ENCODE results near the gene GRK5. TPM values are rescaled to one million over a fixed set of nuclear protein-coding genes. Genes with fewer than 3 reads are reported as not detected.

GRK5 gene
- polyA plus RNA-seq, 1 donor from 2014 or later: 34.9 TPM

DNA sequence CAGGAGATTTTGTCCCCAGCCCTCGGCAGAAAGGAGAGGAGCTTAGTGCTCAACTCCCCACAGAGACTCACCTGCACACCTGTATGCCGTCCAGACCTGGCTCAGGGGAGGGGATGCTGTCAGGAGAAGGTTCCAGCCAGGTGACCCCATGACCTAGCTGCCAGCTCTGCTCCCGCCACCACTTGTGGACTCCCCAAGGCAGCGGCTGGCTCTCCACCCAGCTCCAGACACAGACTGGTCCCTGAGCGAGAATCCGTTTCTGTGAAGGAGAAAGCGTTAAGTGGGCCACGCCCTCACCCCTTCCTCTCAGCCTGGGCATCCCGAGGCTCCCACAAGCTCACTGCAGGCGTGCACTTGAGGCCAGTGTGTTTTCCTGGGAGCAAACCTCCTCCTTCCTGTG lies 258.7 kb downstream of the GRK5 start:
- H3K9ac ChIP-seq (ENCODE audit: low read length): no peak overlapping the region
- no peaks in the 10 kb centered on the region for H3K79me2 ChIP-seq (replicated peaks; ENCODE audit: insufficient read depth, low read length)
- H4K20me1 ChIP-seq (ENCODE audit: insufficient read depth): no peaks in the 10 kb centered on the region
- H3K4me2 ChIP-seq (ENCODE audit: low read length): no peak overlapping the region
- no peak overlapping the region for H3K4me3 ChIP-seq (ENCODE audit: low read length)
- H3K9me3 ChIP-seq (ENCODE audit: low read length): no peaks in the 10 kb centered on the region
- no peaks in the 10 kb centered on the region for H3F3A ChIP-seq (ENCODE audit: insufficient read depth, low read length, poor library complexity, severe bottlenecking)
- no peaks in the 10 kb centered on the region for H3K36me3 ChIP-seq (ENCODE audit: insufficient read depth, low read length)
- H2AFZ ChIP-seq (ENCODE audit: low read depth, low read length): no peak overlapping the region
- H3K27me3 ChIP-seq (ENCODE audit: insufficient read depth, low read depth, low read length): no peaks in the 10 kb centered on the region
- TF ChIP-seq, protein P1, sequence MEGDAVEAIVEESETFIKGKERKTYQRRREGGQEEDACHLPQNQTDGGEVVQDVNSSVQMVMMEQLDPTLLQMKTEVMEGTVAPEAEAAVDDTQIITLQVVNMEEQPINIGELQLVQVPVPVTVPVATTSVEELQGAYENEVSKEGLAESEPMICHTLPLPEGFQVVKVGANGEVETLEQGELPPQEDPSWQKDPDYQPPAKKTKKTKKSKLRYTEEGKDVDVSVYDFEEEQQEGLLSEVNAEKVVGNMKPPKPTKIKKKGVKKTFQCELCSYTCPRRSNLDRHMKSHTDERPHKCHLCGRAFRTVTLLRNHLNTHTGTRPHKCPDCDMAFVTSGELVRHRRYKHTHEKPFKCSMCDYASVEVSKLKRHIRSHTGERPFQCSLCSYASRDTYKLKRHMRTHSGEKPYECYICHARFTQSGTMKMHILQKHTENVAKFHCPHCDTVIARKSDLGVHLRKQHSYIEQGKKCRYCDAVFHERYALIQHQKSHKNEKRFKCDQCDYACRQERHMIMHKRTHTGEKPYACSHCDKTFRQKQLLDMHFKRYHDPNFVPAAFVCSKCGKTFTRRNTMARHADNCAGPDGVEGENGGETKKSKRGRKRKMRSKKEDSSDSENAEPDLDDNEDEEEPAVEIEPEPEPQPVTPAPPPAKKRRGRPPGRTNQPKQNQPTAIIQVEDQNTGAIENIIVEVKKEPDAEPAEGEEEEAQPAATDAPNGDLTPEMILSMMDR (IDR thresholded peaks at IDR 0.05; ENCODE audit: poor library complexity, severe bottlenecking): no peak
- TF ChIP-seq EZH2 (IDR thresholded peaks at IDR 0.05; ENCODE audit: borderline replicate concordance, insufficient read depth, low read length, poor library complexity, severe bottlenecking) (no peak), EP300 (conservative IDR thresholded peaks at IDR 0.05; ENCODE audit: poor library complexity, severe bottlenecking) (no peak), POLR2AphosphoS5 (IDR thresholded peaks at IDR 0.05) (no peak), SMC3 (conservative IDR thresholded peaks at IDR 0.05; ENCODE audit: poor library complexity) (no peak)
- TF ChIP-seq, protein P2, sequence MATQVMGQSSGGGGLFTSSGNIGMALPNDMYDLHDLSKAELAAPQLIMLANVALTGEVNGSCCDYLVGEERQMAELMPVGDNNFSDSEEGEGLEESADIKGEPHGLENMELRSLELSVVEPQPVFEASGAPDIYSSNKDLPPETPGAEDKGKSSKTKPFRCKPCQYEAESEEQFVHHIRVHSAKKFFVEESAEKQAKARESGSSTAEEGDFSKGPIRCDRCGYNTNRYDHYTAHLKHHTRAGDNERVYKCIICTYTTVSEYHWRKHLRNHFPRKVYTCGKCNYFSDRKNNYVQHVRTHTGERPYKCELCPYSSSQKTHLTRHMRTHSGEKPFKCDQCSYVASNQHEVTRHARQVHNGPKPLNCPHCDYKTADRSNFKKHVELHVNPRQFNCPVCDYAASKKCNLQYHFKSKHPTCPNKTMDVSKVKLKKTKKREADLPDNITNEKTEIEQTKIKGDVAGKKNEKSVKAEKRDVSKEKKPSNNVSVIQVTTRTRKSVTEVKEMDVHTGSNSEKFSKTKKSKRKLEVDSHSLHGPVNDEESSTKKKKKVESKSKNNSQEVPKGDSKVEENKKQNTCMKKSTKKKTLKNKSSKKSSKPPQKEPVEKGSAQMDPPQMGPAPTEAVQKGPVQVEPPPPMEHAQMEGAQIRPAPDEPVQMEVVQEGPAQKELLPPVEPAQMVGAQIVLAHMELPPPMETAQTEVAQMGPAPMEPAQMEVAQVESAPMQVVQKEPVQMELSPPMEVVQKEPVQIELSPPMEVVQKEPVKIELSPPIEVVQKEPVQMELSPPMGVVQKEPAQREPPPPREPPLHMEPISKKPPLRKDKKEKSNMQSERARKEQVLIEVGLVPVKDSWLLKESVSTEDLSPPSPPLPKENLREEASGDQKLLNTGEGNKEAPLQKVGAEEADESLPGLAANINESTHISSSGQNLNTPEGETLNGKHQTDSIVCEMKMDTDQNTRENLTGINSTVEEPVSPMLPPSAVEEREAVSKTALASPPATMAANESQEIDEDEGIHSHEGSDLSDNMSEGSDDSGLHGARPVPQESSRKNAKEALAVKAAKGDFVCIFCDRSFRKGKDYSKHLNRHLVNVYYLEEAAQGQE (IDR thresholded peaks at IDR 0.05; ENCODE audit: borderline replicate concordance): no peak
- H3K27ac ChIP-seq (ENCODE audit: low read length): no peak overlapping the region
- H3K9me2 ChIP-seq (ENCODE audit: insufficient read depth, low read length): no peaks in the 10 kb centered on the region

DNA sequence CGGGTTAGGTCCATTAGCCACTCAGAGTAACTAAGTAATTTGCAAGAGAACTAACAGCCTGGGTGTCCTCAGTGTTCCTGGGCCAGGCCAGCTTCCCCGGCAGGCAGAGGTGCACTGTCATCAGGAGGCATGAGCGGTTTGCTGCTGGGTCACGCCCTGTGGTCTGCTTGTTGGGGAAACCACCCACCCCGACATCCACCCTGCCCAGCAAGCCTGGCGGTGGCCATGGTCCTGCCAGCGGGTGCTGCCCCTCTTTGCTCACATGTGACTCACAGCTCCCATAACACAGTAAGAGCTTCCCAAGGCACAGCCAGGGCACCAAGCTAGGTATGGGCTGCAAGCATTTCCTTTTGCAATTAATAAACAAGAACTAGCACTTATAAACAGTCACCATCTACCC lies 259.3 kb downstream of the GRK5 start:
- no peaks in the 10 kb centered on the region for H4K20me1 ChIP-seq (ENCODE audit: insufficient read depth)
- no peaks in the 10 kb centered on the region for H3F3A ChIP-seq (ENCODE audit: insufficient read depth, low read length, poor library complexity, severe bottlenecking)
- no peak overlapping the region for H3K4me3 ChIP-seq (ENCODE audit: low read length)
- no peak overlapping the region for H3K27ac ChIP-seq (ENCODE audit: low read length)
- no peaks in the 10 kb centered on the region for H3K27me3 ChIP-seq (ENCODE audit: insufficient read depth, low read depth, low read length)
- no peaks in the 10 kb centered on the region for H3K9me2 ChIP-seq (ENCODE audit: insufficient read depth, low read length)
- TF ChIP-seq POLR2AphosphoS5 (IDR thresholded peaks at IDR 0.05) (no peak), EZH2 (IDR thresholded peaks at IDR 0.05; ENCODE audit: borderline replicate concordance, insufficient read depth, low read length, poor library complexity, severe bottlenecking) (no peak), MXI1 (conservative IDR thresholded peaks at IDR 0.05; ENCODE audit: poor library complexity, severe bottlenecking) (no peak), SMC3 (conservative IDR thresholded peaks at IDR 0.05; ENCODE audit: poor library complexity) (no peak), RAD21 (conservative IDR thresholded peaks at IDR 0.05) (no peak), EP300 (conservative IDR thresholded peaks at IDR 0.05; ENCODE audit: poor library complexity, severe bottlenecking) (no peak), TAF1 (IDR thresholded peaks at IDR 0.05; ENCODE audit: low read depth) (no peak)
- TF ChIP-seq, protein P1 (IDR thresholded peaks at IDR 0.05; ENCODE audit: poor library complexity, severe bottlenecking): no peak
- TF ChIP-seq, protein P2 (IDR thresholded peaks at IDR 0.05; ENCODE audit: borderline replicate concordance): no peak
- H3K9ac ChIP-seq (ENCODE audit: low read length): no peak overlapping the region
- no peaks in the 10 kb centered on the region for H3K9me3 ChIP-seq (ENCODE audit: low read length)
- H3K36me3 ChIP-seq (ENCODE audit: insufficient read depth, low read length): no peaks in the 10 kb centered on the region
- no peak overlapping the region for H2AFZ ChIP-seq (ENCODE audit: low read depth, low read length)
- H3K79me2 ChIP-seq (replicated peaks; ENCODE audit: insufficient read depth, low read length): no peaks in the 10 kb centered on the region
- no peak overlapping the region for H3K4me2 ChIP-seq (ENCODE audit: low read length)
